Peyer's patch (tissue), 4 donors: Measurements from ENCODE around the gene PNPLA8.

Experiments
- CTCF ChIP-seq, 6 experiments: fragments of 450-650 bp in 4 of 6; fragments of 200-600 bp in 2 of 6; sonication (generic) in 1 of 6; IDR thresholded peaks; one replicate each; pipeline ENCODE4 v1.5.1; 2017 to 2019; ENCODE audit warnings: antibody characterized with exemption in 6 of 6, mild to moderate bottlenecking in 3 of 6, moderate library complexity in 1 of 6
- POLR2A ChIP-seq, 2 donors: fragments of 450-650 bp; IDR thresholded peaks; one replicate each; pipeline ENCODE4 v1.5.1; 2017; ENCODE audit warnings: antibody characterized with exemption in 2 of 2, mild to moderate bottlenecking in 2 of 2, moderate library complexity in 2 of 2

GRCh38 chr7:108503112-108504026, 22.6 kb downstream of the PNPLA8 start:
- TF ChIP-seq CTCF (IDR thresholded peaks at IDR 0.05) (no peak), POLR2A (IDR thresholded peaks at IDR 0.05) (no peak)
